GM21723 (cell line): Measurements from ENCODE around the gene NFKBIE.

Source experiments
- ATAC-seq: cut with Tn5 transposase; IDR thresholded peaks from one replicate; pipeline ENCODE4 v1.9.1; 2021; ENCODE audit warnings: mild to moderate bottlenecking, moderate library complexity; ENCODE audit not compliant: unreplicated experiment

The NFKBIE gene

DNA sequence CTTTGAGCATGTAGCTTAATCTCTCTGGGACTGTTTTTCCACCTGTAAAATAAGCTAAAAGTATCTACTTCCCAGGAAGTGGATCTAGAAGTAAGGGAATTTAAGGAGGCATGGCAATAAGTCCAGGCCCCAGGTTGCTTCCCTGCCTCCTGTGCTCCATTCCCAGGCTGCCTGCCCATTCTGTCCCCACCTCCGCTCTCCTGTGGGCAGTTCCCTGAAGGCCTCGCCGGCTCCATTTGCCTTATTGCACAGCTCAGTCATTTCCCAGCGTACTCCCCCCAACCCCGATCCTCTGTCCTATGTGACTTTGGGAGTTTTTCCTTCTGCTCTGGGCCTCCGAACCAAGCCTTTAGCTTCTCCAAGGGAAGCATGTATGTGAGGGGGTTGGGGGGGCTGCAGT, 37.3 kb downstream of the NFKBIE start:
- ATAC-seq: no peak

DNA sequence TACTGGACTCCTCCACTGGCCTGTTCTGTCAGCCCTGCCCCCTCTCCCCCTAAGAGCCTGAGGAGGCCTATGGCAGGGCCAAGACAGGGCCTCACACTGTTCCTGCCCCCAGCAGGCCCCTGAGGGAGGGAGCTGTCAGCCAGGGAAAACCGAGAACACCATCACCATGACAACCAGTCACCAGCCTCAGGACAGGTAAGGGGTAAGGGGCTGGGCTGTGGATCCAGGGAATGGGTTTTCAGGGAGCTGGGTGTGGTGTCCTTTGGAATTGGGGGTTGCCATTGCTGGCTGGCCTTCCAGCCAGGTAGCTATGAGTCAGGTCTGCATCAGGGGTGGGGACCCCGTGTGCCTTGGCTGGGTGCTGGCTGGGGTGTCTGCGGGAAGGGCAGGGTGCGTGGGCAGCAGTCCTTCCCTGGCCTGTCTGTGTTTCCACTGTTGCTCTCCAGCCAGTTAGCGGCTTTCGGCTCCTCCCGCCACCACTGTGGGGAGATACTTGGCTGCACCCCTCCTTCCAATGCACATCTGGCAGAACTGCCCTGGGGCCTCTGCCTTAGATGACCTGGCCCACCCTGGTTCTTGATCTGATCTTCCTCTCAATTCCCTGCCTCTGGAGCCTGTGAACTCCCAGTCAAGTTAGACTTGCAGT, 38.1 kb downstream of the NFKBIE start:
- no peak for ATAC-seq

DNA sequence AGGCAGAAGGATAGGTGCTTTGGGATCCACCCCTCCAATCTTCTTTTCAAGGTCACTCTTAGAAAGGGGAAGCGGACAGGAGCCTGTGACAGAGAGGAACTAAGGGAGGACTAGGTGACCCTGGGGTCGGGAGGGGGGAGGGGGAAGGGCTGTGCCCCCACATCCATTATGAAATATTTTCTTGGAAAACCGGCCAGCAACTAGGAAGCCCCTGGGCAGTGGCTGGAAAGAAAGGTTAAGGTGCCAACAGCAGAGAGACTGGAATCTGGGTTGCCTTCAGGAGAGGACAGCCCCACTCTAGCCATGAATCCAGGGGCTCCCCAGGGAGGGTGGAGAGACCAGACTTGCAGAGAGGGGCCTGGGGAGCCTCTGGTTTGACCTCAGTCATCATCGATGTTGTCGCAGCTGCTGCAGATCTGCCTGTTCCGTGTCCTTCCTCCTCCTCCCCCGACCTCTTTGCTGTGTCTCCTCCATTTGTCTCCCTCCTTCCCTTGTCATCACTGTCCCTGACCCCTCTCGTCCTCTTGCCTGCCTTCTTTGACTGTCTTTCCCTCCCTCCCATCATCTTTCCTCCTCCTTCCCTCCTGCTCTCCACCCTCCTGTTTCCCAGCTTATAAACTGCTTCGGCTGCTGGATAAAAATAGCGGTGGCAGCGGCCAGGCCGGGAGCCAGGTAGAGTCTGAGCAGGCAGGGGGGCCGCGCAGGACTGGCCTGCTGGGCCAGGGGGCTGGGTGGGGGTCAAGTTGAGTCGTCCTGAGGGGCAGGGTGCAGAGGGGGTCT, 38.8 kb downstream of the NFKBIE start:
- ATAC-seq: no peak

DNA sequence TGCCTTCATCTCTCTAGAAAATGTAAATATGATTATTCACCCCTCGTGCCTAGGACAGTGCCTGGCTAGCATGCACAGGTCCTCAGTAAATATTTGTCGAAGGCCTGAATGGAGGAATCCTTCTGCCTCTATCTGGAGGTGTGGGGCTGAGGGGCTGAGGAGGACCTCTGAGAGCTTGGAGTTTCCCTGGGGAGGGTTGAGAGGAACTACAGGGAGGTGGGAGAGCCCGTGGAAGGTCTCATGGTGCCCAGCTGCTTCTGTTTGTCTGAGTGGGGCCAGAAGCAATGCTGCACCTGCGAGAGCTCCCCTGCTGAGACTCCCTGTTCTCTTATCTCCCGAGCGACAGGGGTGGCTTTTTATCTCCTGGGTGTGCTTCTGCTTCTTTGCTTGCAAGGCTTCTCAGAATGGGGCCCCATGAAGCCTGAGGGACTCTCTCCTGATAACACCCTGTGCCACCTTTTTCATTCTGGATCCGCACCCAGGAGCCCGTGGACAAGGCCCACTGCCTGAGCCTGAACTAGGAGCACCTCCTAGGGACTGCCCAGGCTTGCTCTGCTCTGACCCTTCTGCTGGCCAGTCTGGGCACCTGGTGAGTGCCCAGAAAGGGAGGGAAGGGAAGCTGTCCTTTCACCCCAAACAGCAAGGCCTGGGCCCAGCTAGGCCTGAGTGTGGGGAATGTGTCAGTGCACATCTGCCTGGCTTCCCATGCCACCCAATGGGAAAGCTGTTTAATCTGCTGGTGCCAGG, 39.6 kb downstream of the NFKBIE start:
- ATAC-seq: no peak

DNA sequence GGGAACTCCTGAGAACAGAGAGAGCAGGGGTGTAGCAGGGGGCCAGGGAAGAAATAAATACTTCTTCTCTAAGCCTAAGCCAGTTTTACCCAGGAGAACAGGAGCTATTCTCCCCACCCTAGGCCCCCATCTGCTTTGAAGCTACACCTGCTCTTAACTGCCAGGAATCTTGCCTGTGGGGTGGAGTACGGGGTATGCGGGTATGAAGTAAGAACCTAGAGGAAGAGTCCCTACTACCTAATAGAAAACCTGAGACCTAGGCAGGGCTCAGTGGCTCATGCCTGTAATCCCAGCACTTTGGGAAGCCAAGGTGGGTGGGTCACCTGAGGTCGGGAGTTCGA, 40.4 kb downstream of the NFKBIE start:
- no peak for ATAC-seq

DNA sequence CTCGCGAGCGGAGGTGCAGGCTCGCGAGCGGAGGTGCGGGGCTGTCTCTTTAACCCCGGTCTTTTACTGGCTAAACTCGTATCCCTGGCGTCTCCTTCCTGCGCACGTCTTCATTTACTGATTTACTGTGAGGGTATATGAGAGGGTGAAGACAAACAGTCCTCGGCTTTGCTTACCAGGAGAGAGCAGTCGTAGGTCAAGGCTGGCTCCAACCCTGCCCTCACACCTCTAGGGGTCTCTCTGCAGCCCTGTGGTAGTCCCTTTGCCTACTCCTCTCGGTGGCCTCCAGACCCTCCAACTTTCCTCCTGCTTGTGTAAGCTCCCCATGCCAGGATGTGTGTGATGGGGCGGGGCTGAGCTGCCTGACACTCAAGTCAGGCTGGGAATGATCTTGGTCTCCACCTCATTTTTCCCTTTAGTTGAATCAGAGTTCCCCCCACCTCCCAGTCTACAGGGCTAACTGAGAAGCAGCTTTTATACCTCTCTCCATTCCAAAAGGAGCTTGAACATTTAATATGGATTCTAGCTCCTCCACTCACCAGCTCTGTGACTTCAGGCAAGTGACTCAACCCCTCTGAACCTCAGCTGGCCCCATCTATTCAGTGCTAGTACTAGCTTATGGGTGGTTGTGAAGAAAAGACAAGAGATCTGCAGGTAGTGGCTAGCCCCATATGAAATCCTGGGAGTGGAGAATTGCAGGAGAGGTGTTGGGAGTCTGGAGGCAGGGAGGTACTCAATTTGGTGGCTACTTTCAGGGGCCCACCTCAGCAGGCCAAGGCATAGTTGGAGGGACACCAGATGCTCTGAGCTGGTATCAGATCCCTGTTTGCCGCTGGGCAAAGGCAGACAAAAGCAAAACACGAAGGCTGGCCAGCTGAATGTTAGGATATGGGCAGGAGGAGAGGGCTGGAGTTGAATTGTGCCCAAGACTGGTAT, 41.1 kb downstream of the NFKBIE start:
- peak; percentile 9 for ATAC-seq

DNA sequence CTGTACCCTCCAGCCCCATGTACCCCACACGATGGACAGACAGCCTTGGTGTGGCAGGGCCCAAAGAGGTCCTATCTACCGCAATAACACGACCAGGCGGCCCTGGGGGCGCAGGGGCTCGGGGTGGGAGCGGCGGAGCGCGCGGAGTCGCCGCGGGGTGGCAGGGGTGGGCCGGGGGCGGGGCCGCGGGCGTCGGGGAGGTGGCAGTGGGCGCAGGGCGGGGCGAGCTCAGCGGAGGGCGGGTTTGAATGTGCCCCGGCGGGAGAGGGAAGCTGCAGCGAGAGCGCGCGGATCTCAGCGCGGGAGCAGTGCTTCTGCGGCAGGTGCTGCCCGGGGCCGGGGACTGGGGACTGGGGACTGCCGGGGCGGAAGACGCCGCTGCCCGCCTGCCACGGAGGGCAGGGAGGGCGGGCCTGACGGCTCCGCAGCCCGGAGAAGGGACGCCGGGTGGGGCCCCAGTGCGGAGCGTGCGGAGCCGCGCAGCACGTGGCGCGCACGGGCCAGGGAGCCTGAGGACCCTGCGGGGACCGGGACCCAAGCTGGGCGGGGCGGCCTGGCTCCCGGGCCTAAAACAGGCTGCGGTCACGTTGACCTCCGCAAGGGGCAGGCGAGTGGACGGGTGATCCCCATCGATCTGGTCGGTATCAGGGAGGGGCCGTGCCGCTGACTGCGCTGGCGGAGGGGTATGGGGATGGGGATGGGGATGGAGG, 41.9 kb downstream of the NFKBIE start, which contains the start of gene SLC29A1:
SLC29A1 (plus strand) TSS at position 277 of the 710 bp plus-strand sequence. CDS start 3,719 bp downstream, outside the sequence.
- peak; percentile 55 for ATAC-seq

DNA sequence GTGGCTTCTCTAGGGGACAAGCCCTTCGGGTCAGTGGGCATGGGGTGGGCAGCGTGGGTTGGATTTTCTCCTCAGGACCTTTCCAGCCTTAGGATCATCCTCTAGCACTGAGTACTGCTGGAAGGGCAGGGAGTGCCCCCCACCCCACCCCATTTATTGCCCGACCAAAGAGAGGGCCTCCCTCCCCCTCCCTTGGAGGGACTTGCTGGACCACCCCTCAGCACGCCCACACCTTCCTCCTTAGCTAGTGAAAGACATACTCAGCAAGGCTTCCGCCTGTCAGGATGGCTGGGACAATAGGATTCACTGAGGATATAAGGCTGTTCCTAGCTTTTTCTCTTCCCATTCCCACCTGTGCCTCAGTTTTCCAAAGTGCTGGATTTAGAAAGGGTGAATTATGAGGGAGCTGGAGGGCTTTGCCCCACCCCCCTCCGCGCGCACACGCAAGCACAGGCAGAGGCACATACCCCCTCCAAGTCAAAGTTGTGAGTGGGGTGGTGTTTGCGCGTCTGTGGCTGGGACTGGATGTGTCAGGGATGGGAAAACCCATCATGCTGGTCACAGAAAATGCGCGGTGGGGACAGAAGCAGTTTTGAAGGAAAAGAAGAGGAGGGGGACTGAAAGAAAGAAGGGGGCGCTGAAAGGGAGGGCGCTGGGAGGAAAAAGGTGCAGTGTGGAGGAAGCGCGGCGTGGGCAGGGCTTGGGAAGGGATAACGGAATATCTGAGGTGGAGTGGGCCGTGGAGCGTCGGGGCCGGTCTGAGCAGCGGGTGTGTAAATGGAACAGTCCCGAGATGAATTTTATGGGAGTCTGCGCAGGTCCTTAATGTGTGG, 42.6 kb downstream of the NFKBIE start:
- ATAC-seq: peak; percentile 2

DNA sequence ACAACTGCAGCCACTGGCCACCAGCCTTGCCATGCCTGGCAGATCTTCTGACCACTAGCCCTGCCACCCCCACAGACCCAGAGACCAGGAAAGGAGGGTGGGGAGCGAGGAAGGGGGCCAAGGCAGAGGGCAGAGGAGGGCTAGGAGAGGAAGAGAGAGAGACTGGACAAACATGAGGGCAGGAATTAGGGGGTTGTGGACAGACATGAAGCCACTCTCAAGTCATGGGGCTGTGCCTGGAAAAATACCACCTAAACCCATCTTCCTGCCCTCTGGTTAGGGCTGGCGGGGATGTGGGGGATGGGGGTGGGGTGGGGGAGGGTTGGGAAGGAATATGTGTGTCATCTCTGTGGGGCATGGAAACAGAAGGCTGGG, 43.4 kb downstream of the NFKBIE start:
- no peak for ATAC-seq

DNA sequence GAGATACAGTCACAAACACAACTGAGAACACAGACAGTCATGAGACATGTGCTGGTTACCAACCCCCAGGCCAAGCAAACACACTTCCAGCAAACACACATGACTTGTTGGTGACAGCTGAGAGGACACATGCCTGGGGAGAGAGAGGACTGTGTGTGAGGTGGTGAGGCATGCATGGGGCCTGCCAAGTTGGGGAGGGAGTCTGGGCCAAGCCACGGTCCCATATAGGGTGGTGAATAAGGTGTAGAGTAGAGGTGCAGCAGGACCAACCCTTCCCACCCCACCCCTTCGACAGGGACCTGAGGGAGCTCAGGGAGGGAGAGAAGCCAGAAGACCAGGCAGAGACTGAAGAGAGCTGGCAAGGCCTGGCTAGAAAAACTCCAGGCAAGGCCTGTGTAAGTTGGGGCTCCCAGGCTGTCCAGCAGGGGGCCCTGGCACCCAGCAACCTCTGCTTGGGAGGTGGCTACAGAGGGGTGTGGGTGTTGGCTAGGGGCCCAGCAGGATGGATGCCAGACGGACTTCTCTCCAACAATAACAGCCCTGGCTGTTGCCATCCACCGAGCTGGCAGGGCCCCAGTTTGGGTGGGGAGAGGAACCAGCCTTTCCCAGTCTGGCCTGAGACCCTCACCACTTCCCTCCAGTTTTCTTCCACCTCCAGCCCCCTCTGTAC, 43.9 kb downstream of the NFKBIE start:
- peak; percentile 42 for ATAC-seq

DNA sequence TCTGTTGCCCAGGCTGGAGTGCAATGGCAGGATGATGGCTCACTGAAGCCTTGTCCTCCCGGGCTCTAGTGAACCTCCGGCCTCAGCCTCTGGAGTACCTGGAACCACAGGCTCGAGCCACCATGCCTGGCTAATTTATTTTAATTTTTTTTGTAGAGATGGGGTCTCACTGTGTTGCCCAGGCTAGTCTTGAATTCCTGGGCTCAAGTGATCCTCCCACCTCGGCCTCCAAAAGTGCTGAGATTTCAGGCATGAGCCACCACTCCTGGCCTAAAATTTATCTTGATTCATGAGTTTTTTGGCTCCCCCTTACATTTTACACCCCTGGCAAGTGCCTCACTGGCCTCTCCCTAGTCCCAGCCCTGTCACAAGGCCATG, 44.4 kb downstream of the NFKBIE start:
- ATAC-seq: no peak

DNA sequence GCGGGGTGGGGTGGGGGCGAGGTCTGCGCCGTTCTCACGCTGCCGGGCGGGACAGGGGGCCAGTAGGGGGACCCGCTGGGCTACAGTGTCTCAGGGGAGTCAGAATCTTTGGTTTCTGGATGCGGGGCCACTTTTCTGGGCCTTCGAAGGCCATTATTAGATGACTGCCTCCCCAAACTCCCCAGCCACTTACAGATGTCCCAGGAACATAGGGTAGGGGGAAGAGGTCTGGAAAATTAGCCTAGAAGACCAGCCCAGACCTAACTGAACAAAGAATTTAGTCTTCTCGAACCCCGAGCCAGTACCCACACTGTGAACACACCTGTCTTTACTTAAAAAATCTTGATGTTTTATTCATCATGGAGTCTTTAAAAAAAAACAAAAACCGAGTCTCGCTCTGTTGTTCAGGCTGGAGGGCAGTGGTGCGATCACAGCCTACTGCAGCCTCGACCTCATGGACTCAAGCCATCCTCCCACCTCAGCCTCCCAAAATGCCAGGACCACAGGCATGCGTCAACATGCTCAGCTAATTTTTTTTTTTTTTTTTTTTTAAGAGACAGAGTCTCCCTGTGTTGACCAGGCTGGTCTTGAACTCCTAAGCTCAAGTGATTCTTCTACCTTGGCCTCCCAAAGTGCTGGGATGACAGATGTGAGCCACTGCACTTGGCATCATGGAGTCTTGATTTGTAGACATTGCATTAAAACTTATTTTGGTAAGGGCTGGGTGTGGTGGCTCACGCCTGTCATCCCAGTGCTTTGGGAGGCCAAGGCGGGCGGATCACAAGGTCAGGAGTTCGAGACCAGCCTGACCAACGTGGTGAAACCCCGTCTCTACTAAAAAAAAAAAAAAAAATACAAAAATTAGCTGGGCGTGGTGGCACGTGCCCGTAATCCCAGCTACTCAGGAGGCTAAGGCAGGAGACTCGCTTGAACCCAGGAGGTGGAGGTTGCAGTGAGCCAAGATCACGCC, 45.3 kb downstream of the NFKBIE start:
- no peak for ATAC-seq

DNA sequence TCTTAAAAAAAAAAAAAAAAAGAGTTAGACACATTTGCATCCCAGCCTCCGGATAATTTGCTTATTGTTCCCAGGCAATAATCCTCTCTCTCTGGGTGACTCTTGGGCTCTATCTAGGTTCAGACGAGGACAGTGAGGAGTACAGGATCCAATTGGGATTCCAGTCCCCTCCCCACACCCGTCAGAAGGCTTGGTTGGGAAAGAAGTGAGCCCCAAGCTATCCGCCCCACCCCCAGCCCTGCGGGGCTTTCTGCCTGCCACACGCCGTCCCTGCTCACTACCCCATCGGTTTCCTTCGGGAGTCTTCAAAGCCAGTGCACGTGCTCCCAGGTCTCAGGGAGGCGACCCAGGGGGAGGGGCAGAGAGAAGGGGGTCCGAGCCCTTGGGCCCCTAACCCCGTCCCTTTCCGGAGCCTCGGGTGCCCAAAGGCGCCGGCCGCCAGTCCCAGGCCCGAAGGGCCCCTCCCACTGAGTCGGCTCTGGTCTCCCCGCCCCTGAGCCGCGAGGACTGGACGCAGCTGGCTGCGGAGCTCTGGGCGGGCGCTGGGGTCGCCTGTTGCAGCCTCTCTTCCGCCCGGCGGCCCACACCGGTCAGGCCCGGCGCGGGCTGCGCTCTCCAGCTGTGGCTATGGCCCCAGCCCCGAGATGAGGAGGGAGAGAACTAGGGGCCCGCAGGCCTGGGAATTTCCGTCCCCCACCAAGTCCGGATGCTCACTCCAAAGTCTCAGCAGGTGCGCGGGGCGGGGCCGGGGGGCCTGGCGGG, 46.1 kb downstream of the NFKBIE start:
- peak; percentile 50 for ATAC-seq

DNA sequence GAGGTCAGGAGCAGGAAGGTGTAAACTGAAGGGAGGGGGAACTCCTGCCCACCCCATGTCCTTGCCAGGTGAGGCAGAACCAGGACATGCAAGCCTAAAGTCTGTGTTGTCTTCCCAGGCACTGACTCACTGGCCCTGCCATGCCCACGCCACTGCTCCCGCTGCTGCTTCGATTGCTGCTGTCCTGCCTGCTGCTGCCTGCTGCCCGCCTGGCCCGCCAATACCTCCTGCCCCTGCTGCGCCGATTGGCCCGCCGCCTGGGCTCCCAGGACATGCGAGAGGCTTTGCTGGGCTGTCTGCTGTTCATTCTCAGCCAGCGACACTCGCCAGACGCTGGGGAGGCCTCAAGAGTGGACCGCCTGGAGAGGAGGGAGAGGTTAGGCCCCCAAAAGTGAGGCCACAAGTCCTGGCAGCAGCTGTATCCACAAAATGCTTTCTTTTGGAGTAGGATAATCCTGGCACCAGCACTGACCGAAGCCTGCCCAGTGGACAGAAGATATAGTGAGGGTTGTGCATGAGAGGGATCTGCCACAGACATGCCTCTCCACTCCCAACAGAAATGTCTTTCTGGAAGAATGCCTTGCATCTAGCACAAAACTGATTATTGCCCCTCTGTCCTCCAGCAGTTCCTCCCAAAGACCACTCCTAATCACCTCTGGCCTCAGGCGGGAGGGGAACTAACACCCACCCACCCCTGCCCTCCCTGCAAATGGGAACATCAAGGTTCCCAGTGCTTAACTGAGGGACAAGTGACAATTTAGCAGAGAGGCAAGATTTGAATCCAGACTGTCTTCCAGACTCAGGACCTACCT, 47.8 kb downstream of the NFKBIE start:
- ATAC-seq: no peak

DNA sequence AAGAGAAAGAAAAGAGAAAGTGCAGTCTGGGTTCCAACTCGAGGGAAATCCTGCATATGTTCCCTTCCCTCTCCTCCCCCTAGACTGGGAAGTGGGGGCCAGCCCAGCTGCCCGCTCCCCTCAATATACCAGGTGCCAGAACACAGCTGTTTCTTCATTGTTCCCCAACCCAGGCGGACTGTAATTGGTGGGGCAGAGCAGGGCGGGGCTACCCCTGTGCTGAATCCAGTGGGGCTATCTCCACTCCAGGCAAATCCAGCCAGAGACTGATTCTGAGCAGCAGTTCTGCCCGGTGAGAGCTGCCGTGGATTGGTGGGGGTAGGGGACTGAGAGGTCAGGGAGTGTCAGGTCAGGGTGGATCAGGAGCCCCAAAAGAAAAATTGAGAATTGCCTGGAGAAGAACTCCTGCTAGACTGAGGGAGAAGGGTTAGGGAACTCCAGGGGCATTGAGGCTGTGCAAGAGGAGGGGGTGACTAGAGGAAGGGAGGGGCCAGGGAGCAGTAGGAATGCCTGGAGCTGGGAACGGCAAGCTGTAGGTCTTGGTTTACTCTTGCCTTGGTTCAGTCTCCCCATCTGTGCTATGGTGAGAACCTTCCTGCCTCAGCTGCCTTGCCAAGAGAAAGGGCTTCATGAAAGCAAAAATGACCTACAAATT, 48.5 kb downstream of the NFKBIE start, which contains the start of gene MYMX:
MYMX (plus strand) TSS at position 250 of the 655 bp plus-strand sequence. CDS start 546 bp downstream, outside the sequence.
- no peak for ATAC-seq
